RPMI8226 (cell line): ENCODE measurements around the gene PGS1.
"Not testable (repeated sequence)": the region's sequence is repeated elsewhere in the genome, so short reads cannot be mapped to it uniquely, and the experiment has no call there.

Experiments
- DNase-seq: peaks from one replicate; pipeline ENCODE4 v3.0.0-alpha.2; 2015

Gene PGS1

DNA sequence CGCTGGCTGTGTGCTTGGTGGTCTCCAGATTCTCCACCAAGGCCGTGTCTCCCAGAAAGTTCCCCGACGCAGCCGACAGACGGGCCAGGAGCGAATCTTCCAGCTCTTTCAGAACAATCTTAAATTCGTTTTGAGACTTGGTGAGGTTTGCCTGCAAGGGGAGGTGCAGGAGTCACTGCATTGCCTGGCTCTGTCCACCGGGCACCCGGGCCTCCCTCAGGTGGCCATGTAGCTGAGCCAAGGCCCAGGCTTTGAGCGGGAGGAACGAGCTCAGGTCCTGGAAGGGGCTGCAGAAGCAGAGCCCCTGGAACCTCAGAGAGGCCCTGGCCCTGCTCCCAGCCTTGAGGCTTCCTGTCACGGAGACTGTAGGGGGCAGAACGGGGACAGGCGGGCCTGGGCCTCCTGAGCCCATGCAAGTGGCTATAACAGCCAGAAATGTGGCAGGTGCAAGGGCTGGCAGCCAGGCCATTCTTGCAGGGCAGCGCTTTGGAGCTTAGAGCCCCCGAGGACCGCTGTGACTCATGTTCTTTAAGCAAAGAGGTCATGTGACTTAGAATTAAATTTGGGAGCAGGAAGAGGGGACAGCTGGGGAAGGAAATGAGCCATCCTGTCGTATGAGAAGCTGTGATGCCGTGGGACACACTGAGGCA lies 72.4 kb downstream of the PGS1 start:
- DNase-seq = peak; percentile 21

DNA sequence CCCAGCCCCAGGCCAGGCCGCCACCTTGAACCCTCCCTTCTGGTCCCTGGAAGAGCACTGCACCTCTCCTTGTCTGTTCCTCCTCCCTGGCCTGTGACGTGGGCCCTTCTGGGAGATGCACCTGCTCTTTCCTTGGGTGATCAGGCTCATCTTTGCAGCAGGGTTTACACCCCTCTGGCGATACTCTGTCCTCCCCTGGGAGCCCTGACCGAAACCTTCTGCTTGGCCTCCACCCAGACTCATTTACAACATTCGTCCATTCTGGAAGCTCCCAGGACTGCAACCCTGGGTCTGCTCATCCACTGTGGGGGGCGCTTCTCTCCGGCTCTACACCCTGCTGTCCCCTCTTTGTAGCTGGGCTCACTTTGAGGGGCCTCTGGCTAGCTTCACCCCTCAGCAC lies 73.3 kb downstream of the PGS1 start:
- DNase-seq = no peak

DNA sequence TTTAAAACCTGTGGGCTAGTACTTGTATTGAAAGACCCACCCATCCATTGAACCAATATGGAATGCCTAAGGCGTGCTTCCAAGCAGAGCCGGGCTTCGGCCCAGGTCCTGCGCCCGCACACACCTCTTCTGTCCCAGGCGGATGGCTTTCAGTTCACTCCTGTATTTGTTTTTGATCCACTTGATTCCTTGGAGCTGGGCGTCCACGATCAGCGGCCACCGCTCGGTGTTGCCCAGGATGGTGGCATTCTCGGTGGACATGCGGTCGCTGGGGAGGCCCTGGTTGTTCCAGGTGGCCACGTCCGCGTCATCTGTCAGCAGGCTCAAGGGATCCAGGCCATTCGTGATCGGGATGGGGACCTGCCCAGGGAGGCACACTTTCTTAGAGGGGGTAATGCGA lies 75.9 kb downstream of the PGS1 start:
- DNase-seq = no peak

DNA sequence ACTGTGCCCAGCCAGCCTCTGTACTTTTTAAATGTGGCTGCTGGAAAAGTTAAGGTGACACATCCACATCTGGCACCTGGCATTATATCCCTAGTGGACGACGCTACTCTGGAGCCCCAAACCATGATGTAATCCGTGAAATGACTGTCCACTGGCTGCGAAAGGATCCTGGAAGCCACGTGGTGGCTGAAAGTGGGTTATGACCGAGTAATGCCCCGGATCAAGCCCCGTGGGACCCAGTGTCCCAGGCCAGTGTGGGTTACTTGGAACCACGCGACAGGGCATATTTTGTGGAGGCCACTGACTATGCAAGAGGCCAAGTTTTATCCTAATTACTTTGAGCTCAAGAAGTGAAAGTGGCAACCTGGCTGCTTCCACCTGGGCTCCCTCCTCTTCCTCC lies 79.6 kb downstream of the PGS1 start:
- no peak for DNase-seq

DNA sequence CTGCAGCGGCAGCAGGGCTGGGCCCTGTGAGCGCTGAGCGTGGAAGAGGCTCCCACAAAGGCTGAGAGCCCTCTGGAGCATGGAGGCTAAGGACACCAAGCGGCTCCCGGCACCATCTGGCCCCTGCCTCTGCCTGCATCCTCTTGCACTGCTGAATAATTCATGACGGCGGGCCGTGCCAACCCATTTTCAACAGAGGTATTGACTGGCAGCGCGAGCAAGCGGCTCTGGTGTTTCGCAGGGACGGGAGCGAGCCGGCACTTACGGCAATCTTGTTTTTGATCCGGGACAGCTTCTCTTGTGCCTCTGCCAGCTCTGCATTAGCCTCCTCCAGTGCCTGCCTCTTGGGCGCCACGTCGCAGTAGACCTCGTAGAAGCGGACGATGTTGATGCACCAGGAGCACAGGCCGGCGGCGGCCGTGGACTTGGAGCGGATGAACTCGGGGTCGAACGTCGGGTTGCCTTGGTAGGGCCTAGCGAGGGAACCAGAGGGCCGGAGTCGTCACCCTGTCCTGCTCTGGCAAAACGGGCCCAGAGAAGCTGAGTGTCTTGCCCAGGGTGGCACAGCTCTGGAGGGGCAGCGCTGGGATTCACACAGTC lies 80.4 kb downstream of the PGS1 start:
- no peak for DNase-seq

DNA sequence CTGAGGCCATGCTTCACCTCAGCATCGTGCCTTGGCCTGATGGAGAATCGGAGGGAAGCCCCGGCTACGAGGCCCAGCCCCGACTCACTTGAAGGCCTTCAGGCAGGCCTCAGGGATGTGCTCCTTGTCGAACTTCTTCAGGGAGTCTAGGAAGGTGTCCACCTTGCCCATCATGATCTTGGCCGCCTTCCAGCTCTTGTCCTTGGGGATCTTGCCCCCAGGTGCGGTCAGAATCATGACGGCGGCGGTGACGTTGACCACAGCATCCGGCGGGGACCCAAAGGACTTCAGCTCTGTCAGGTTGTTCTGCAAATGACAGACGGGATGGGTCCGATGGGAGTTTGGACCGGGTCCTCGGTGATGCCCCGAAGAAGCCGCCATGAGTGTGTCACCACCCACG lies 81.2 kb downstream of the PGS1 start:
- no peak for DNase-seq

DNA sequence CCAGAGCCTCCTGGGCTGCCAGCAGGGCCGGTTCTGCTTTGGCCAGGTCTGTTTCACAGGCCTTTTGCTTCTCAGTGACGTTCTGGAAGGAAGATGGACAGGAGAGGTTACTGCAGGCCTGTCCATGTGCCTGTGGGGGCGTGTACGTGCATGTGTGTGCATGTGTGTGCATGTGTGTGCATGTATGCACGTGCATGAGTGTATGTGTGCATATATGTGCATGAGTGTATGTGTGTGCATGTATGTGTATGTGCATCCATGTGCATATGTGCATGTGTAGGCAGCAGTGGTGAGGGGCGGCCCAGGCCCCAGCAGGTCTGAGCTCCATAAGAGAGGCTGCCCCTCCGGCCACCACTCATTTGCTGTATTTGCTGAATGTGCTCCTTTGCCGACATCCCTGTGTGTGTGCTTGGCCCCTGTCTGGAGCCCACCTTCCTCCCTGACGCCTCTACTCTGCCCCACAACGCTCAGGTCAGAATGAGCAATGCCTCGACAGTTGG lies 81.8 kb downstream of the PGS1 start:
- no peak for DNase-seq

DNA sequence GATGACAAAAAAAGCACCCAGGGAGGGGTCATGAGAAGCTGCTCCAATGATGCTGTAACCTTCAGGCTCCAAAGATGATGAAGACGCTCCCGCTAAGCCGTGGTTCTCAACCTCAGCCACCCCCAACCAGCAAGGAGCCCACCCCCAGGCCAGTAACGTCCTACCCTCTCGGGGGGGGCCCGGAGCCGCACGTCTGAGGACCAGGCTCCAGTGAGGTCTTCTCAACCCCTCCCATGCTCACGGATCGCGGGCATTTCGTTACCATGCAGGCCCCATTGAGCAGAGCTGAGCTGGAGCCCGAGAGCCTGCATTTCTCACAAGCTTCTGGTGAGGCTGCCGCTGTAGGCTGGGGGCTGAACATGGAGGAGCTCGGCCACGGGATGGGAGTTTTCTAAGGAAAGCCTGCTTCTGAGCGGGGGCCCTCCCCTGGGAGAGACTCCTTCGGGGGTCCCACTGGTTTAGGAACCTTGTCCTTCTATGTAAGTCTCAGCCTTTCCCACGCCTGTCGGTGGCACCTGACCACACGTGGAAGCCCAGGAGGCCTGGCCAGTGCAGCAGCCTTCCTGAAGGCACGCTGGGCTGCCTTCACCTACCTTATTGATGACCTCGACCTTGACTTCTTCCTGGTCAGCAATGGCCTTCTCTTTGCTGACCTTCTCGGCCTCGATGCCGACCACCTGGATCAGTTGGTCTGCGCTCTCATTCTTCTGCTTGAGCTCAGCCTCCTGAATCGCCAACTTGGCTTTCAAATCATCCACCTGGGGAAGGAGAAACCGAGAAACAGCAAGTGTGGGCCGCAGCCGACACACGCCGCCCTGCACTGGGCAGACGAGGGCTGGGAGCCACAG lies 82.7 kb downstream of the PGS1 start:
- no peak for DNase-seq

DNA sequence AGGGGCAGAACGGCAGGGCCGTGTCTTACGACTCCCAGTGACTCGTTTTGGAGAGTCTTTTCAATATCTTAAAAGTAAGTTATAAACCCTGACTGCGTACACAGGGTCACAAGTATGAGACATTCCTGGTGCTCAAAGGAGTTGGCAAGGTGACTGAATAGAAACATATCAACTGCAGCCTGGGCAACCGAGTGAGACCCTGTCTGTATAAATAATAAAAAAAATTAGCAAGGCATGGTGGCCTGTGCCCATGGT lies 83.3 kb downstream of the PGS1 start:
- no peak for DNase-seq

DNA sequence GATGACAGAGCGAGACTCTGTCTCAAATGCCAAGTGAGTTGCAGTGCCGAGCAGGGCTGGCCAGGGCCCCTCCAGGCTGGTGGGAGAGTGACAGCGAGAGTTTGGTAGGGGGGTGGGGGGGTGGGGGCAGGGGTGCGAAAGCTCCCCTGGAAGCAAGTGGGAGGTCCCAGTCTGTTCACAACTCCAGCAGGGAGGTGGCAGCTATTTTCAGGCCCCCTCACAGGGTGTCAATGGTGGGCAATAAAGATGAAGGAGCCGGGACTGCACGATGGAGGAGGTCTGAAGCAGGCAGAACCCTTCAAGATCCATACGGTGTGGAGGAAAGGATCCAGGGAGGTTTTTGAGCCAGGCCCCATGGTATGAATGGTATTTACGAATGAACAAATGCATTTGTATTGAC lies 83.7 kb downstream of the PGS1 start:
- DNase-seq = no peak

DNA sequence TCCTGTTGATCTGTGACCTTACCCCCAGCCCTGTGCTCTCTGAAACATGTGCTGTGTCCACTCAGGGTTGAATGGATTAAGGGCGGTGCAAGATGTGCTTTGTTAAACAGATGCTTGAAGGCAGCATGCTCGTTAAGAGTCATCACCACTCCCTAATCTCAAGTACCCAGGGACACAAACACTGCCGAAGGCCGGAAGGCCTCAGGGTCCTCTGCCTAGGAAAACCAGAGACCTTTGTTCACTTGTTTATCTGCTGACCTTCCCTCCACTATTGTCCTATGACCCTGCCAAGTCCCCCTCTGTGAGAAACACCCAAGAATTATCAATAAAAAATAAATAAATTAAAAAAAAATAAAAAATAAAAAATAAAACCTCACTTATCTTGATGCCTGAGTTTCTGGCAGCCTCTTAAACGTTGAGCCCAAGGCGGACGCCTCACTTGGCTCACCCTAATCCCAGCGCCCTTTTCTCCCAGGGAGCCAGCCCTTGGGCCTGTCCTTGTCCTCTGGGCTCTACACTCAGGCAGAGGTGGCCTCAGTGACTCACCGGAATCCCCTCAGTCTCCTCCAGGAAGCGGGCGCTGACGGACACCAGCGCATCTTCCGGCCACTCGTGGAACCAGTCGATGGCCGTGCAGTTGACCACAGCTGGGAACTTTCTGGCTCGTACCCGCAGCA lies 87.8 kb downstream of the PGS1 start:
- DNase-seq = not testable (repeated sequence)

DNA sequence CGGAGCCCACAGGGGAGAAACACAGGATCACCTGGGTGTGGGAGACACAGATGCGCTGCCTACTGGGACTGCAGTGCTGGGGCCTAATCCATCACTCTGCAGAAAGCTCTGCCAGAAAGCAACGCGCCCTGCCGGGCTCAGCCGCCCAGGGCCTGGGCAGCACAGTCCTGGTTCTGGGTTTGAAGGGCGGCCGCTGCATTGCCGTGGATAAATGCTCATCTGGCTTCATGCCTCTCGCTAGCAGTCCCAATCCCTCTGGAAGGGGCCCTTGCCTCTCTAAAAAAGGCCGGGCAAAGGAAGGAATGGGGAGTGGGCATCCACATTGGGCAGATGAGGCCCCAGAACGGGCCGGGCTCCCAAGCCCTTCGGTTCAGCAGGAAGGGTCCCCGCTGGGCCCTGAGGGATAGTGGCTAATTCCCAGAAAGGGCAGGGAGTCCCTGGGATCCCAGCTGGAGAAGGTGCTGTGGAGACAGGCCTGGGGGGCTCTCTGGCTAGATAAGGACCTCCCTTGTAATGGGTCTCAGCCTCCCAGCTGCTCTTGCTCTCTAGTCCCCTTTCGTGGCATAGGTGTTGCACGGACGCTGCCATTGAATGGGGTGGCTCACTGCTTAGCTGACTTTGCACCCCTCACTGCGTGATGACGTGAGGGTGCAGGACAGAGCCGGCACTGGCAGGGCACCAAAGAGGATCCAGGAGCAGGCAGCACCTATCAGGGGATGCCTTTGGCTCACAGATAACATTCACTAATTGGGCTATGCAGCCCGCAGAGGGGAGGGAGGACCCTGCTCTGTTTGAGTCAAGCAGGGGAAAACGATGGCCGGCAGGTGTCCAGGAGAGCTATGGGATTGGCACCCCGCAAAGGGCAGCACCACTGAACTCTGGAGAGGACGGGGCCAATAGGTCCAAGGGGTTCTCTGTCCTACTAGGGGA lies 88.6 kb downstream of the PGS1 start:
- no peak for DNase-seq

DNA sequence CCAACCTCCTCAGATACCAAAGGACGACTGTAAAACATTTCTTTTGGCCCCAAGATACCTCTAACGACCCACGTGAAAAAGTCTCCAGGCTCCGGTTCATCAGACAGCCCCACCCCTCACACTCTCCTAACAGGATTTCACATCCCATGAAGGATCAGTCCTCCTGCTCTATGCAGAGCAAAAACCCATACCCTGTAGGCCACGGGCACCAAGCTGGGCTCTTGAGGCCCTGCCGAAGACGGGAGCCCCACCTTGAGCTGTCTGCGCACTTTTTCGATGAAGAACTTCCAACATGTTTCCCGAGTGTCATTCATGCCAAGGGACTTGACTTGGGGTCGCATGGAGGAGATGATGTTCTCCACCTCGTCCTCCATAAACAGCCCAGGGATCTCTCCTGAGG lies 89.9 kb downstream of the PGS1 start:
- no peak for DNase-seq

DNA sequence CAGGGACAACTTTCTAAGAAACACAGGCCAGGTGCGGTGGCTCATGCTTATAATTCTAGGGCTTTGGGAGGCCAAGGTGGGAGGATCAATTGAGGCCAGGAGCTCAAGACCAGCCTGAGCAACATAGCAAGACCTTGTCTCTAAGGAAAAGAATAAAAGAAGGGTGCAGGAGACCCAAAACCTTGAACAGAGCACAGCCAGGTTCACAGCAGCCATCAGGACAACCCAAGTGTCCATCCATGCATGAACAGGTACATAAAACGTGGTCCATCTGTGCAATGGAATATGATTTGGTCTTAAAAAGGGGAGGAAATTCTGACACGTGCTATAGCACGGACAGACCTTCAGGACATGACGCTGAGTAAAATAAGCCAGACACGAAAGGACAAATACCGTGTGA lies 91.0 kb downstream of the PGS1 start:
- no peak for DNase-seq

DNA sequence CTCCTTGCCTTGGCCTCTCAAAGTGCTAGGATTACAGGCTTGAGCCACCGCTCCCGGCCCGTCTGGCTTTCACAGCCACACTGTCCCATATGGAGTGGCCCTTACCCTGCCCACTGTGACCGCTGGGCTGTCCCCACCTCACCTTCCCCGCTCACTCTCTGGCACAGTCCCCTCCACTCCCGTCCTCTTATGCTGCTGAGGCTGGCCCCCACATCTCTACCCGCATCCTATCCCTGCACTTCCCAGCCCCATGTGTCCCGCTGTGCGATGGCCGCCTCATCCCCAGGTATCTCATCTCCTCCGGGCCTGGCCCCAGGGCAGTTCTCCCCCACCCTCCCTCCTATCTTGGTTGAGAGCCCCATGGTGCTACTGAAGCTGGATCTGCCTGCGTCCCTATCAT lies 93.2 kb downstream of the PGS1 start:
- DNase-seq = no peak

DNA sequence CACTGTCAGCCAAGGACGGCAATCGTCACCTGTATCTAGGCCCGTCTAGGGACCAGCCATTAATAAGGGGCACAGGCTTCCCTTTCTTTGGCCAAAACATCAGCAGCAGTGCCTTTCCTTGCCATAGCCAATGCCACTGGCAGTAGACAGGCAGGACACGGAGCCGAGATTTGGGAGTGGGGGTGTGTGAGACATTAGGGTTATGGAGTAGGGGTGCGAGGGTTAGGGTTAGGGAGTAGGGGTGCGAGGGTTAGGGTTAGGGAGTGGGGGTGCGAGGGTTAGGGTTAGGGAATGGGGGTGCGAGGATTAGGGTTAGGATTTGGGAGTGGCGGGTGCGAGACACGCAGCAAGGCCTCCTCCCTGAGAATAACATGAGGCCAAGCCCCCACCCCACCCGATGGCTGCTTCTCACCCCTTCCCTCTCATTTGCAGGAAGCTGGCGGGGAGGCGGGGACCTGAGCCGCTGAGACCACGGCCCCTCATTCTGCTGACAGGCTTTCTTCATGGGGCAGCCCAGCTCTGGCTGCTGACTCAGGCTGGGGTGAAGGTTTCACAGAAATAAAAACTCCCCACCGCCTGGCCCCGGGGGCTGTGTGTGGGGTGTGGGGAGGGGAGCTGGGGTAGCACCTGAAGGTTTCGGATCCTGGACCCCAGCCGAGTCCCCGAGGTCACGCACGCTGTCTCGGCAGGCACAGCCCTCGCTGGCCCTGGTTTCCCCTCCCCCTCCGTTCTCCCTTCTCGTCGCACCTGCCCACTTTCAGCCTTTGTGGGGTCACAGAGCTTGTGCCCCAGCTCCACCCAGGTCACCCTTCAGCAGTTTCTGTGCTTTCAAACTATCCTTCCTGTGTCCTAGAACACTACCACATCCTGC lies 93.8 kb downstream of the PGS1 start:
- DNase-seq = peak; percentile 86

DNA sequence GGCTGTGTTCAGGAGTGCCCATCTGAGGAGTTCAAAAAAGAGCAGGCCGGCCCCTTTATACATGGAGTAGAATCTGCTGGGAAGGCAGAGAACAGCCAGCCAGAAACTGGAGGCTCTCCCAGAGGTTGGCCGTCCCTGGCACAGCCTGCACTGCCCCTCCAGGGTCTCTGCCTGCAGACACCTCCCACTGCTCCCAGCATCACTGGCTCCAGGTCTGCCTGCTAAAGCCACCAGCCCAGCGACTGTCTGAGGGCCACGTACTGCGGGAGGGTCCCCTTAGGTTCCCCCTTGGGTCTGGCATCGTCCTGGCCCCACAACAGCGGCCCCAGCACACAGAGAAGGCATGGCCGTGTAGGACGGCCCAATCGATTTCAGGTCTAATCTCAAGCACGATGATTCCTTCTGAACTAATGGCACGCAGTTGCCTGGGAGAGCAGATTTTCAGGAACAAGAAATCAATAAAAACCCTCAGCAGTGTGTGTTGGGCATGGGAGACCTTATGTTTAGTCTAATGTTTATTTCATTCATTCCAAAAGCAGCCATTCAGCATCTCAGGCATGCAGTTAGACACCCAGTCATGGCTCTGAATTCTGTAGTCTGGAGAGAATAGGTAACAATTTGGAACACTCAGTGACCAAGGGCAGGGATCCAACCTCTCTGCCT lies 95.6 kb downstream of the PGS1 start:
- no peak for DNase-seq
